Neural cell (in vitro differentiated cells): Measurements from ENCODE around the gene PPP3R1. TPM values are rescaled to one million over a fixed set of nuclear protein-coding genes. Genes with fewer than 3 reads are reported as not detected.

ENCODE experiments used
- H2AFZ ChIP-seq: fragments of 200-600, 300-800 bp; sonication (generic), shearing (Covaris generic); 2 replicates; pipeline ENCODE4 v1.6.0; 2014; ENCODE audit warnings: low read depth, mild to moderate bottlenecking, antibody characterized with exemption, low read length, moderate library complexity
- H3F3A ChIP-seq: fragments of 200-600 bp; shearing (Covaris generic); 2 replicates; pipeline ENCODE4 v1.6.1; 2016; ENCODE audit warnings: mild to moderate bottlenecking, moderate library complexity, mixed read lengths, antibody characterized with exemption, low read length; ENCODE audit not compliant: insufficient read depth, poor library complexity, severe bottlenecking
- H3K27ac ChIP-seq: fragments of 200-600, 300-800 bp; sonication (generic), shearing (Covaris generic); 2 replicates; pipeline ENCODE4 v1.5.1; 2014; ENCODE audit warnings: mild to moderate bottlenecking, low read length, moderate library complexity
- H3K27me3 ChIP-seq: fragments of 300-800, 200-600 bp; sonication (generic), shearing (Covaris generic); 2 replicates; pipeline ENCODE4 v1.6.0; 2014; ENCODE audit warnings: mild to moderate bottlenecking, low read depth, low read length, moderate library complexity; ENCODE audit not compliant: insufficient read depth
- H3K36me3 ChIP-seq: fragments of 300-800, 200-600 bp; sonication (generic), shearing (Covaris generic); 2 replicates; pipeline ENCODE4 v1.5.1; 2014; ENCODE audit warnings: mild to moderate bottlenecking, antibody characterized with exemption, low read length, moderate library complexity; ENCODE audit not compliant: insufficient read depth
- H3K4me2 ChIP-seq: fragments of 300-800, 200-600 bp; sonication (generic), shearing (Covaris generic); 2 replicates; pipeline ENCODE4 v1.6.0; 2014; ENCODE audit warnings: mild to moderate bottlenecking, low read length
- H3K4me3 ChIP-seq: fragments of 300-800, 200-600 bp; sonication (generic), shearing (Covaris generic); 2 replicates; pipeline ENCODE4 v1.5.1; 2014; ENCODE audit warnings: mild to moderate bottlenecking, low read length, moderate library complexity
- H3K79me2 ChIP-seq: fragments of 200-600 bp; shearing (Covaris generic); replicated peaks from 2 replicates; pipeline ENCODE4 v1.6.0; 2014; ENCODE audit warnings: mild to moderate bottlenecking, low read length, moderate library complexity; ENCODE audit not compliant: insufficient read depth
- H3K9ac ChIP-seq: fragments of 300-800, 200-600 bp; sonication (generic), shearing (Covaris generic); 2 replicates; pipeline ENCODE4 v1.6.1; 2016; ENCODE audit warnings: mild to moderate bottlenecking, low read length, mixed read lengths
- H3K9me2 ChIP-seq: fragments of 200-600 bp; shearing (Covaris generic); 2 replicates; pipeline ENCODE4 v1.6.1; 2016; ENCODE audit warnings: mild to moderate bottlenecking, low read length, mixed read lengths; ENCODE audit not compliant: insufficient read depth
- H3K9me3 ChIP-seq: fragments of 200-600, 300-800 bp; sonication (generic), shearing (Covaris generic); 2 replicates; pipeline ENCODE4 v1.6.1; 2016; ENCODE audit warnings: mild to moderate bottlenecking, mixed run types, low read length, moderate library complexity, mixed read lengths
- H4K20me1 ChIP-seq: fragments of 200-600 bp; shearing (Covaris generic); 2 replicates; pipeline ENCODE4 v1.6.1; 2016; ENCODE audit warnings: mild to moderate bottlenecking, mixed run types; ENCODE audit not compliant: insufficient read depth
- EP300 ChIP-seq: fragments of 450-650 bp; conservative IDR thresholded peaks from 2 replicates; pipeline ENCODE4 v1.6.1; 2014; ENCODE audit warnings: antibody characterized with exemption, mild to moderate bottlenecking, moderate library complexity; ENCODE audit not compliant: poor library complexity, severe bottlenecking
- EZH2 ChIP-seq: fragments of 200-600, 300-800 bp; shearing (Covaris generic), sonication (generic); IDR thresholded peaks from 2 replicates; pipeline ENCODE4 v1.6.1; 2014; ENCODE audit warnings: antibody characterized with exemption, low read length, borderline replicate concordance, mild to moderate bottlenecking; ENCODE audit not compliant: insufficient read depth, poor library complexity, severe bottlenecking
- MXI1 ChIP-seq: fragments of 450-650 bp; conservative IDR thresholded peaks from 2 replicates; pipeline ENCODE4 v1.6.1; 2014; ENCODE audit warnings: antibody characterized with exemption, mild to moderate bottlenecking; ENCODE audit not compliant: poor library complexity, severe bottlenecking
- POLR2AphosphoS5 ChIP-seq: IDR thresholded peaks from 2 replicates; pipeline ENCODE4 v1.6.1; 2012
- RAD21 ChIP-seq: fragments of 450-650 bp; conservative IDR thresholded peaks from 2 replicates; pipeline ENCODE4 v1.6.1; 2014; ENCODE audit warnings: antibody characterized with exemption, mild to moderate bottlenecking, moderate library complexity
- SMC3 ChIP-seq: fragments of 450-650 bp; conservative IDR thresholded peaks from 2 replicates; pipeline ENCODE4 v1.6.1; 2014; ENCODE audit warnings: antibody characterized with exemption, mild to moderate bottlenecking, moderate library complexity; ENCODE audit not compliant: poor library complexity
- TAF1 ChIP-seq: IDR thresholded peaks from 2 replicates; pipeline ENCODE4 v1.6.1; 2012; ENCODE audit warnings: low read depth
- polyA plus RNA-seq: library from polyadenylated mRNA; depleted of rRNA; stranded (reverse); fragments of >200 nt; gene quantifications from 2 replicates; pipeline ENCODE4 v1.2.3, GENCODE V29; 2014
- TF ChIP-seq, protein P1 (sequence below): fragments of 450-650 bp; IDR thresholded peaks from 2 replicates; pipeline ENCODE4 v1.5.1; 2014; ENCODE audit warnings: antibody characterized with exemption, mild to moderate bottlenecking, moderate library complexity; ENCODE audit not compliant: poor library complexity, severe bottlenecking
- TF ChIP-seq, protein P2 (sequence below): IDR thresholded peaks from 2 replicates; pipeline ENCODE4 v1.6.1; 2012; ENCODE audit warnings: borderline replicate concordance

PPP3R1 gene
- polyA plus RNA-seq, 1 donor from 2014 or later = 45.3 TPM

DNA sequence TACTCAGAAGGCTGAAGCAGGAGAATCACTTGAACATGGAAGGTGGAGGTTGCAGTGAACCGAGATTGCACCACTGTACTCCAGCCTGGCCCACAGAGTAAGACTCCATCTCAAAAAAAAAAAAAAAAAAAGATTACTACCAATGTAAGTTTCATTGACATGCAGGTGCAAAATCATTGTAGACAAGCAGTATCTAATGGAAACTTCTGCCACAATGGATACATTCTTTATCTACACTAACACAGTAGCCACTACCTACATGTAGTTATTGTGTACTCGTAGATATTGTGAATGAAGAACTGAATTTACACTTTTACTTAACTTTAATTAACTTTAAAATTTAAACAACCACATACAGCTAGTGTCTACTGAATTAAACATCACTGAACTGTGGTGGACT lies 10.6 kb downstream of the PPP3R1 start:
- no peaks in the 10 kb centered on the region for H4K20me1 ChIP-seq
- no peak for TF ChIP-seq RAD21
- TF ChIP-seq SMC3 = no peak
- no peak for TF ChIP-seq EZH2
- TF ChIP-seq, protein P1, sequence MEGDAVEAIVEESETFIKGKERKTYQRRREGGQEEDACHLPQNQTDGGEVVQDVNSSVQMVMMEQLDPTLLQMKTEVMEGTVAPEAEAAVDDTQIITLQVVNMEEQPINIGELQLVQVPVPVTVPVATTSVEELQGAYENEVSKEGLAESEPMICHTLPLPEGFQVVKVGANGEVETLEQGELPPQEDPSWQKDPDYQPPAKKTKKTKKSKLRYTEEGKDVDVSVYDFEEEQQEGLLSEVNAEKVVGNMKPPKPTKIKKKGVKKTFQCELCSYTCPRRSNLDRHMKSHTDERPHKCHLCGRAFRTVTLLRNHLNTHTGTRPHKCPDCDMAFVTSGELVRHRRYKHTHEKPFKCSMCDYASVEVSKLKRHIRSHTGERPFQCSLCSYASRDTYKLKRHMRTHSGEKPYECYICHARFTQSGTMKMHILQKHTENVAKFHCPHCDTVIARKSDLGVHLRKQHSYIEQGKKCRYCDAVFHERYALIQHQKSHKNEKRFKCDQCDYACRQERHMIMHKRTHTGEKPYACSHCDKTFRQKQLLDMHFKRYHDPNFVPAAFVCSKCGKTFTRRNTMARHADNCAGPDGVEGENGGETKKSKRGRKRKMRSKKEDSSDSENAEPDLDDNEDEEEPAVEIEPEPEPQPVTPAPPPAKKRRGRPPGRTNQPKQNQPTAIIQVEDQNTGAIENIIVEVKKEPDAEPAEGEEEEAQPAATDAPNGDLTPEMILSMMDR = no peak
- no peak for TF ChIP-seq TAF1
- TF ChIP-seq, protein P2, sequence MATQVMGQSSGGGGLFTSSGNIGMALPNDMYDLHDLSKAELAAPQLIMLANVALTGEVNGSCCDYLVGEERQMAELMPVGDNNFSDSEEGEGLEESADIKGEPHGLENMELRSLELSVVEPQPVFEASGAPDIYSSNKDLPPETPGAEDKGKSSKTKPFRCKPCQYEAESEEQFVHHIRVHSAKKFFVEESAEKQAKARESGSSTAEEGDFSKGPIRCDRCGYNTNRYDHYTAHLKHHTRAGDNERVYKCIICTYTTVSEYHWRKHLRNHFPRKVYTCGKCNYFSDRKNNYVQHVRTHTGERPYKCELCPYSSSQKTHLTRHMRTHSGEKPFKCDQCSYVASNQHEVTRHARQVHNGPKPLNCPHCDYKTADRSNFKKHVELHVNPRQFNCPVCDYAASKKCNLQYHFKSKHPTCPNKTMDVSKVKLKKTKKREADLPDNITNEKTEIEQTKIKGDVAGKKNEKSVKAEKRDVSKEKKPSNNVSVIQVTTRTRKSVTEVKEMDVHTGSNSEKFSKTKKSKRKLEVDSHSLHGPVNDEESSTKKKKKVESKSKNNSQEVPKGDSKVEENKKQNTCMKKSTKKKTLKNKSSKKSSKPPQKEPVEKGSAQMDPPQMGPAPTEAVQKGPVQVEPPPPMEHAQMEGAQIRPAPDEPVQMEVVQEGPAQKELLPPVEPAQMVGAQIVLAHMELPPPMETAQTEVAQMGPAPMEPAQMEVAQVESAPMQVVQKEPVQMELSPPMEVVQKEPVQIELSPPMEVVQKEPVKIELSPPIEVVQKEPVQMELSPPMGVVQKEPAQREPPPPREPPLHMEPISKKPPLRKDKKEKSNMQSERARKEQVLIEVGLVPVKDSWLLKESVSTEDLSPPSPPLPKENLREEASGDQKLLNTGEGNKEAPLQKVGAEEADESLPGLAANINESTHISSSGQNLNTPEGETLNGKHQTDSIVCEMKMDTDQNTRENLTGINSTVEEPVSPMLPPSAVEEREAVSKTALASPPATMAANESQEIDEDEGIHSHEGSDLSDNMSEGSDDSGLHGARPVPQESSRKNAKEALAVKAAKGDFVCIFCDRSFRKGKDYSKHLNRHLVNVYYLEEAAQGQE = no peak
- no peak for TF ChIP-seq EP300
- no peak for TF ChIP-seq POLR2AphosphoS5
- TF ChIP-seq MXI1 = no peak
- no peaks in the 10 kb centered on the region for H3K9me3 ChIP-seq
- H3K4me3 ChIP-seq = no peak overlapping the region
- no peaks in the 10 kb centered on the region for H3K36me3 ChIP-seq
- H3K4me2 ChIP-seq = no peak overlapping the region
- no peaks in the 10 kb centered on the region for H3K9me2 ChIP-seq
- peaks cover 98% of the 10 kb centered on the region for H3K79me2 ChIP-seq
- H3F3A ChIP-seq = no peaks in the 10 kb centered on the region
- H3K27ac ChIP-seq = no peak overlapping the region
- no peak overlapping the region for H3K9ac ChIP-seq
- H2AFZ ChIP-seq = no peak overlapping the region
- no peaks in the 10 kb centered on the region for H3K27me3 ChIP-seq

DNA sequence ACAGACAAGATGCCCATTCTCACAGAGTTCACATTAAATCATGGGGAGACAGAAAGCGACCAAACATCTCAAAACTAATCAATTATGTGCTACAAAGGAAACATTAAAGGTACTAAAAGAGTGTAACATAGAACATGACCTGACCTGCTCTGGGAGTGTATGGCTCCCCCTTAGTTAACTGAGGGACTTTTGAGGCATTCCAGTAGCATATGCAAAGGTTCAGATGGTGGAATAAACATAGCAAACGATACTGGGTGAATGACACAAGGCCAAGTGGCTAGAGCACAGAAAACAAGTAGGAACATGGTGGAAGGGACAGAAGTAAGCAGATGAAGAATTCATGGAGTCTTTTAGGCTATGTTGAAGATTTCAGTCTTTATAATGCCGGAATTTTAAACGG lies 11.9 kb downstream of the PPP3R1 start:
- Histone ChIP-seq H3K9ac (no peak overlapping the region), H3F3A (no peaks in the 10 kb centered on the region), H3K9me3 (no peaks in the 10 kb centered on the region), H4K20me1 (no peaks in the 10 kb centered on the region), H3K27me3 (no peaks in the 10 kb centered on the region), H3K36me3 (no peaks in the 10 kb centered on the region), H3K4me3 (no peak overlapping the region), H3K9me2 (no peaks in the 10 kb centered on the region), H3K27ac (no peak overlapping the region), H3K79me2 (peaks cover 98% of the 10 kb centered on the region), H2AFZ (no peak overlapping the region), H3K4me2 (no peak overlapping the region)
- TF ChIP-seq TAF1 (no peak), MXI1 (no peak), POLR2AphosphoS5 (no peak), EP300 (no peak), EZH2 (no peak), SMC3 (no peak), RAD21 (no peak)
- TF ChIP-seq, protein P2 = no peak
- TF ChIP-seq, protein P1 = no peak
